Glutamatergic neuron (in vitro differentiated cells): ENCODE data around the gene UBN1. TPM values are rescaled to one million over a fixed set of nuclear protein-coding genes. Genes with fewer than 3 reads are reported as not detected.

Experiments
- DNase-seq: peaks from one replicate; pipeline ENCODE4 v3.0.0; 2022
- H3K27ac Mint-ChIP-seq: one replicate; pipeline ENCODE4 v1.8.0; 2020; ENCODE audit warnings: mild to moderate bottlenecking, mixed read lengths, inconsistent platforms; ENCODE audit not compliant: unreplicated experiment
- H3K27me3 Mint-ChIP-seq: one replicate; pipeline ENCODE4 v1.8.0; 2020; ENCODE audit warnings: mild to moderate bottlenecking, moderate library complexity, mixed read lengths, inconsistent platforms; ENCODE audit not compliant: unreplicated experiment
- H3K36me3 Mint-ChIP-seq: one replicate; pipeline ENCODE4 v1.8.0; 2020; ENCODE audit warnings: mild to moderate bottlenecking, mixed read lengths, inconsistent platforms; ENCODE audit not compliant: unreplicated experiment
- H3K4me1 Mint-ChIP-seq: one replicate; pipeline ENCODE4 v1.8.0; 2020; ENCODE audit warnings: mild to moderate bottlenecking, low read depth, mixed read lengths, inconsistent platforms; ENCODE audit not compliant: unreplicated experiment
- H3K4me3 Mint-ChIP-seq: one replicate; pipeline ENCODE4 v1.8.0; 2020; ENCODE audit warnings: mild to moderate bottlenecking, mixed read lengths, inconsistent platforms; ENCODE audit not compliant: unreplicated experiment
- H3K9me3 Mint-ChIP-seq: one replicate; pipeline ENCODE4 v1.8.0; 2020; ENCODE audit warnings: mild to moderate bottlenecking, moderate library complexity, mixed read lengths, inconsistent platforms; ENCODE audit not compliant: unreplicated experiment
- CTCF ChIP-seq: fragments of 200-600 bp; sonication (generic); IDR thresholded peaks from one replicate; pipeline ENCODE4 v1.5.0; 2021; ENCODE audit not compliant: partially characterized antibody, unreplicated experiment
- total RNA-seq: library from RNA; stranded (reverse); fragmentation: NEBNext Ultra II Directional; extraction: Animal tissue kit (Norgen Biotek cat#: 25700); gene quantifications from one replicate; pipeline ENCODE4 v1.2.1, GENCODE V29; 2021; ENCODE audit not compliant: unreplicated experiment

UBN1 gene
- total RNA-seq, 1 donor from 2014 or later, result 34.3 TPM

GRCh38 chr16:4917117-4917516 is 69.8 kb downstream of the UBN1 start:
- no peak for TF ChIP-seq CTCF
- no peak overlapping the region for H3K27ac Mint-ChIP-seq
- no peaks in the 10 kb centered on the region for H3K36me3 Mint-ChIP-seq
- DNase-seq, result no peak
- H3K27me3 Mint-ChIP-seq, result peaks cover 4% of the 10 kb centered on the region
- H3K9me3 Mint-ChIP-seq, result peaks cover 1% of the 10 kb centered on the region
- no peak overlapping the region for H3K4me3 Mint-ChIP-seq
- H3K4me1 Mint-ChIP-seq, result no peaks in the 10 kb centered on the region

- H3K4me3 Mint-ChIP-seq, result no peak overlapping the region
- no peak for DNase-seq
- H3K27me3 Mint-ChIP-seq, result peaks cover 4% of the 10 kb centered on the region
- H3K27ac Mint-ChIP-seq, result no peak overlapping the region
- TF ChIP-seq CTCF, result no peak
- H3K36me3 Mint-ChIP-seq, result no peaks in the 10 kb centered on the region
- H3K9me3 Mint-ChIP-seq, result peaks cover 1% of the 10 kb centered on the region
- H3K4me1 Mint-ChIP-seq, result no peaks in the 10 kb centered on the region
Measured at GRCh38 chr16:4918781-4919251, 71.5 kb downstream of the UBN1 start.

GRCh38 chr16:4920826-4921225 is 73.5 kb downstream of the UBN1 start:
- H3K27ac Mint-ChIP-seq, result no peak overlapping the region
- no peak for DNase-seq
- H3K9me3 Mint-ChIP-seq, result peaks cover 3% of the 10 kb centered on the region
- peaks cover 5% of the 10 kb centered on the region for H3K27me3 Mint-ChIP-seq
- no peak for TF ChIP-seq CTCF
- H3K4me1 Mint-ChIP-seq, result no peaks in the 10 kb centered on the region
- no peaks in the 10 kb centered on the region for H3K36me3 Mint-ChIP-seq
- H3K4me3 Mint-ChIP-seq, result no peak overlapping the region

- Mint-ChIP-seq H3K4me1 (no peaks in the 10 kb centered on the region), H3K4me3 (no peak overlapping the region), H3K9me3 (peaks cover 3% of the 10 kb centered on the region), H3K36me3 (peaks cover 8% of the 10 kb centered on the region), H3K27me3 (peaks cover 5% of the 10 kb centered on the region), H3K27ac (no peak overlapping the region)
- TF ChIP-seq CTCF, result no peak
- no peak for DNase-seq
Measured at GRCh38 chr16:4922721-4923342, 75.6 kb downstream of the UBN1 start.

- Mint-ChIP-seq H3K36me3 (peaks cover 8% of the 10 kb centered on the region), H3K9me3 (peaks cover 3% of the 10 kb centered on the region), H3K4me1 (no peaks in the 10 kb centered on the region), H3K27me3 (peaks cover 5% of the 10 kb centered on the region), H3K27ac (no peak overlapping the region), H3K4me3 (no peak overlapping the region)
- no peak for DNase-seq
- TF ChIP-seq CTCF, result no peak
Measured at GRCh38 chr16:4923853-4924252, 76.6 kb downstream of the UBN1 start.
